ENCODE data around the gene SNRNP200. TPM values are rescaled to one million over a fixed set of nuclear protein-coding genes. Genes with fewer than 3 reads are reported as not detected.

The SNRNP200 gene
- total RNA-seq, 1 donor from 2014 or later = 97.3 TPM

GRCh38 chr2:96326990-96327820 is 21.9 kb upstream of the SNRNP200 start:
- Mint-ChIP-seq H3K4me3 (ENCODE audit: unreplicated experiment) (no peak overlapping the region), H3K27me3 (ENCODE audit: low read depth, unreplicated experiment) (peaks cover 44% of the 10 kb centered on the region), H3K9me3 (ENCODE audit: unreplicated experiment) (peaks cover 6% of the 10 kb centered on the region), H3K36me3 (ENCODE audit: low read depth, unreplicated experiment) (peaks cover 8% of the 10 kb centered on the region), H3K4me1 (ENCODE audit: low read depth, unreplicated experiment) (no peaks in the 10 kb centered on the region), H3K27ac (ENCODE audit: unreplicated experiment) (peak overlapping the region; percentile 53)
- DNase-seq (ENCODE audit: low read depth) = no peak
- FAIRE-seq = no peak
- Histone ChIP-seq H3K27me3 (ENCODE audit: insufficient read depth, low read length) (peaks cover 8% of the 10 kb centered on the region), H3K27ac (ENCODE audit: low read depth, low read length) (no peak overlapping the region), H3K9me3 (ENCODE audit: insufficient read depth, low read depth, low read length) (no peaks in the 10 kb centered on the region), H2AFZ (ENCODE audit: low read depth, low read length) (no peak overlapping the region), H3K4me2 (ENCODE audit: low read length) (no peak overlapping the region), H4K20me1 (ENCODE audit: insufficient read depth, low read length) (no peaks in the 10 kb centered on the region), H3K4me1 (ENCODE audit: insufficient read depth, low read length) (peaks cover 8% of the 10 kb centered on the region), H3K36me3 (ENCODE audit: insufficient read depth, low read length) (no peaks in the 10 kb centered on the region), H3K4me3 (ENCODE audit: insufficient read depth, low read depth, low read length) (no peak overlapping the region), H3K9ac (ENCODE audit: low read length) (no peak overlapping the region), H3K79me2 (ENCODE audit: insufficient read depth, low read length) (no peaks in the 10 kb centered on the region)
- no peak for TF ChIP-seq EZH2 (IDR thresholded peaks at IDR 0.05; ENCODE audit: insufficient read depth, low read length)
- TF ChIP-seq CTCF (IDR thresholded peaks at IDR 0.05; ENCODE audit: insufficient read depth, low read depth, low read length) = no peak

- Histone ChIP-seq H2AFZ (ENCODE audit: low read depth, low read length) (no peak overlapping the region), H3K9ac (ENCODE audit: low read length) (no peak overlapping the region), H3K27me3 (ENCODE audit: insufficient read depth, low read length) (peaks cover 8% of the 10 kb centered on the region), H3K27ac (ENCODE audit: low read depth, low read length) (no peak overlapping the region), H3K4me1 (ENCODE audit: insufficient read depth, low read length) (peaks cover 12% of the 10 kb centered on the region), H3K4me3 (ENCODE audit: insufficient read depth, low read depth, low read length) (no peak overlapping the region), H4K20me1 (ENCODE audit: insufficient read depth, low read length) (no peaks in the 10 kb centered on the region), H3K4me2 (ENCODE audit: low read length) (no peak overlapping the region), H3K79me2 (ENCODE audit: insufficient read depth, low read length) (no peaks in the 10 kb centered on the region), H3K36me3 (ENCODE audit: insufficient read depth, low read length) (no peaks in the 10 kb centered on the region), H3K9me3 (ENCODE audit: insufficient read depth, low read depth, low read length) (no peaks in the 10 kb centered on the region)
- H3K27me3 Mint-ChIP-seq (ENCODE audit: low read depth, unreplicated experiment) = peaks cover 47% of the 10 kb centered on the region
- DNase-seq (ENCODE audit: low read depth) (no peak), FAIRE-seq (no peak)
- peak overlapping the region; percentile 53 for H3K27ac Mint-ChIP-seq (ENCODE audit: unreplicated experiment)
- H3K9me3 Mint-ChIP-seq (ENCODE audit: unreplicated experiment) = peaks cover 6% of the 10 kb centered on the region
- no peaks in the 10 kb centered on the region for H3K4me1 Mint-ChIP-seq (ENCODE audit: low read depth, unreplicated experiment)
- H3K4me3 Mint-ChIP-seq (ENCODE audit: unreplicated experiment) = no peak overlapping the region
- TF ChIP-seq EZH2 (IDR thresholded peaks at IDR 0.05; ENCODE audit: insufficient read depth, low read length) (no peak), CTCF (IDR thresholded peaks at IDR 0.05; ENCODE audit: insufficient read depth, low read depth, low read length) (no peak)
- H3K36me3 Mint-ChIP-seq (ENCODE audit: low read depth, unreplicated experiment) = peaks cover 8% of the 10 kb centered on the region
These were observed 21.2 kb upstream of the SNRNP200 start for GRCh38 chr2:96326564-96326963.

GRCh38 chr2:96325884-96326255 is 20.5 kb upstream of the SNRNP200 start:
- Histone ChIP-seq H3K79me2 (ENCODE audit: insufficient read depth, low read length) (no peaks in the 10 kb centered on the region), H3K9me3 (ENCODE audit: insufficient read depth, low read depth, low read length) (no peaks in the 10 kb centered on the region), H3K9ac (ENCODE audit: low read length) (peak overlapping the region; percentile 73), H3K4me3 (ENCODE audit: insufficient read depth, low read depth, low read length) (peak overlapping the region; percentile 59), H3K4me1 (ENCODE audit: insufficient read depth, low read length) (peaks cover 15% of the 10 kb centered on the region), H3K27ac (ENCODE audit: low read depth, low read length) (no peak overlapping the region), H2AFZ (ENCODE audit: low read depth, low read length) (peak overlapping the region; percentile 86), H3K36me3 (ENCODE audit: insufficient read depth, low read length) (no peaks in the 10 kb centered on the region), H4K20me1 (ENCODE audit: insufficient read depth, low read length) (no peaks in the 10 kb centered on the region), H3K4me2 (ENCODE audit: low read length) (peak overlapping the region; percentile 93), H3K27me3 (ENCODE audit: insufficient read depth, low read length) (peaks cover 11% of the 10 kb centered on the region)
- no peak for FAIRE-seq
- peaks cover 6% of the 10 kb centered on the region for H3K9me3 Mint-ChIP-seq (ENCODE audit: unreplicated experiment)
- H3K36me3 Mint-ChIP-seq (ENCODE audit: low read depth, unreplicated experiment) = peaks cover 8% of the 10 kb centered on the region
- H3K4me1 Mint-ChIP-seq (ENCODE audit: low read depth, unreplicated experiment) = no peaks in the 10 kb centered on the region
- TF ChIP-seq EZH2 (IDR thresholded peaks at IDR 0.05; ENCODE audit: insufficient read depth, low read length) = no peak
- no peak for TF ChIP-seq CTCF (IDR thresholded peaks at IDR 0.05; ENCODE audit: insufficient read depth, low read depth, low read length)
- H3K27ac Mint-ChIP-seq (ENCODE audit: unreplicated experiment) = no peak overlapping the region
- DNase-seq (ENCODE audit: low read depth) = no peak
- H3K4me3 Mint-ChIP-seq (ENCODE audit: unreplicated experiment) = peak overlapping the region; percentile 25
- peaks cover 52% of the 10 kb centered on the region for H3K27me3 Mint-ChIP-seq (ENCODE audit: low read depth, unreplicated experiment)

All from astrocyte (in vitro differentiated cells and primary cell).